ENCODE results near the gene KRT81.
A peak's percentile ranks its signal among the peaks of the same experiment; 100 is the strongest.

Gene KRT81

DNA sequence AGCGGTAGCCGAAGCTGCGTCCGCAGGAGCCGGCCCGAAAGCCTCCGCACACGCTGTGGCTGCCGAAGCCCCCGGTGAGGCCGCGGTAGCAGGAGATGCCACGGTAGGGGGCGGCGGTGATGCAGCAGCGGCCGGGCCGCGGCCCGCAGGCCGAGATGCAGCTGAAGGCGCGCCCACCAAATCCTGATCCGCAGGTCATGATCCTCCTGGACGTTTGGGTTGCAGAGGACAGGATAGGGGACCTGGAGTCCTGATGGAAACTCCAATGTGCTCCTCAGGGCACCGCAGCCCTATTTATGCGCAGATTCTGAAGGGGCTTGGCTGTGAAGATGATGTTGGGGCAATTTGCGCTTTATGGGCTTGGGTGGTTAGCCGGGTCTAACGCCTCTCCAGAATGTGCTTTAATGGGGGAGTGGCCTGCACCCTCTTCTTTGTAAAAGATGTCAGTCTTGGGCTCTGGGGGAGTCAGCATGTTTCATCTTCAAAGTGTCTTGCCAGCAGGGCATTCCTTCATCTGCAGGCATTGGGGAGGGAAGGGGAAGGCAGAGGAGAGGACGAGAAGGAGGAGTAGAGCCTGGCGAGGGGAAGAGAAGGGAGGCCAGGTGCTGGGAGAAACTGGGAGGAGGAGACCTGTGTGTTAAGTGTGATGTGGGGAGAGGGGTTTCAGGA lies at the start of gene KRT81:
TSS of gene KRT81 (minus strand) at position 268 of the 669 bp plus-strand sequence. CDS start at position 199, 69 bp downstream.
- DNase-seq (ENCODE audit: low spot score) = no peak

DNA sequence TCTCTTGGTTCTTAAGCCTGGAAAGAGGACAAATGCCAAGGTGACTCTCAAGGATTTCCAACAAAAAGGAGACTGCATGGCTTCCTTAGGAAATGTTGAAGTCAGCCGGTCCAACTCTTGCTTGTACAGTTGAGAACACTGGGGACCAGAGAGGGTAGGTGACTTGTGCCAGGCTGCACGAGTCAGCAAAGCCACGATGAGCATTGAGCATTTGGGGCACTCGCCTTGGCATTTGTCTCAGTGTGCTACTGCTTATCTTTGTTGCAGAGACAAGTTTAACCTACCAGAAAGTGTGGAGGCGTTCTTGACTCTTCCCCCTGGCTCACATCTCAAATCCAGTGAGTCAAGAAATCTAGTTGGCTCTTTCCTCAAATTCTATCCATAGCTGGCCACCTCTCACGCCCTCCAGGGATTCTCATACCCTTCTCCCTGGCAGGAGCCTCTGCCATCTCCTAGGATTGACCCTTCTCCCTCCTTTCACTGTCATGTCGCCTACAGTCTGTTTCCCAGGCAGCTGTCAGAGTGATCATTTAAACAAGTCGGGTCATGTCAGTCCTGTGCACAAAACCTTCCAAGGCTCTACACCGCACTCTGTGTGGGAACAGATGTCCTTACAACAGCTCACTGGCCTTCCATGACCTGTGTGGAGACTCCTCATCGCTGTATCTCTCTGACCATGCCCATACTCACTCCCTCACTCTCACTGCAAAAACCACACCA lies 47.1 kb upstream of the KRT81 start:
- DNase-seq (ENCODE audit: low spot score) = no peak

DNA sequence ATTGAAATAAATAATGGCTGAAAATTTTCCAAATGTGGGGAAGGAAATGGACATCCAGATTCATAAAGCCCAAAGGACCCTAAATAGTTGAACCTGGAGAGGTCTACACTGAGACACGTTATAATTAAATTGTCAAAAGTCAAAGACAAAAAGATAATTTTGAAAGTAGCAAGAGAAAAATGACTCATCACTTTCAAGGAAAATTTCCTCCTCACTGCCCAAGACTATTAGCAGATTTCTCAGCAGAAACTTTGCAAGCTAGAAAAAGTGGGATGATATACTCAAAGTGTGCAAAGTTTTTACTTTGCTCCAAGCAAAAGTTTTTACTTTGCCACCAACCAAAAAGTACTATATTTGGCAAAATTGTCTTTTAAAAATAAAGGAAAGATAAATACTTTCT lies 45.7 kb upstream of the KRT81 start:
- no peak for DNase-seq (ENCODE audit: low spot score)

DNA sequence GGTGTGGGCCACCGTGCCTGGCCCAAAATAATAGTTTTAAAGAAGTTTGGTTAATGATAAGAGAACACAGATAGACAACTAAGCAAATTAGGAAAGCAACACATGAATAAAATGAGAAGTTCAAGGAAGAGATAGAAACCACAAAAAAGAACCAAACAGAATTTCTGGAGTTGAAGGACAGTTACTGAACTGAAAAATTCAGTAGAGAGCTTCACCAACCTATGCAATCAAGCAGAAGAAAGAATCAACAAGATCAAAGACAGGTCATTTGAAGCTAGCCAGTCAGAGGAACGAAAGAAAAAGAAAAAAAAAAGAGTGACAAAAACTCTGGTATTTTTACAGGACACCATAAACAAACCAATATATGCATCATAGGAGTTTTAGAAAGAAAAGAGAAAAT lies 45.3 kb upstream of the KRT81 start:
- DNase-seq (ENCODE audit: low spot score) = no peak

DNA sequence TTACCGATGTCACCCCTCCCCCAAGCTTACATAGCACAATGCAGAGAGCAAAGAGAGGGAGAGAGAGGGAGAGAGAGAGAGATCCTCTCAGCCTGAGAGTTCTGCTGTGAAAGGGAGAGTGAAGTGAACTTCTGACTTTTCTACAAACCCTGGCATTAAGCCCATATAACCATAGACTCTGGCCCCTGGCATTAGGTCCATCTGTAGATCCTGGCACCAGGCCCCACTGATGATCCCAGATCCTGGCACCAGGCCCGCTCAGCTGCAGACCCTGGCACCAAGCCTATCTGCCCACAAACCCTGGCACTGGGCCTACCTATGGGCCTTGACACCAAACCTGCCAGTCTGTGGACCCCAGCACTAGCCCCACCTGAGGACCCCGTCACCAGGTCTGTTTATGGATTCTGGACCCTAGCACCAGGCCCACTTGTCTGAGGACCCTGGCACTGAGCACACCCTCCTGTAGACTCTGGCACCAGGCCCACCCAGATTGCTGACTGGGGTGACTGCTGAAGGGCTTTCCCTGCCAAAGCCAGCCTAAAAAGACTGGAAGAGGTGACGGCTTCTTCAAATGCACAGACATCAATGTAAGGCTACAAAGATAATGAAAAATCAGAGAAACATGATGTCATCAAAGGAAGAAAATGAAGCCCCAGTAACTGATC lies 44.4 kb upstream of the KRT81 start:
- no peak for DNase-seq (ENCODE audit: low spot score)

DNA sequence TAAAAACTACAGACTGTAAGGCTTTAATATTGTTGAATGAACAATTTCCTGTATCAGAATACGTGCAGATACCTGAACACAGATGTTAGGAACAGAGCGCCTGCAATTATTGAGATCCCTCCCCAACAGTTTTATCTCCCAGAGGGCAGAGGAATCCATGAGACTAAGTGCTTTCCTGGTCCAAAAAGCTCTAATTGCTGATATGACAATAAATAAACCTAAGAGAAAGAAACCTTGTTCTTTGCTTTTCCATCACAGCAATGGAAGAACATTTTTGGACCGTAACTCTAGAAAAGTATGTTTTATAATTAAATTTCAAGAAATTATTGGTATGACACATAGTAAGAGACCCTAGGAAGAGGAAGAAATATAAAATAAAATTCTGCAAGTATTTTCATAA lies 42.9 kb upstream of the KRT81 start:
- DNase-seq (ENCODE audit: low spot score) = no peak

DNA sequence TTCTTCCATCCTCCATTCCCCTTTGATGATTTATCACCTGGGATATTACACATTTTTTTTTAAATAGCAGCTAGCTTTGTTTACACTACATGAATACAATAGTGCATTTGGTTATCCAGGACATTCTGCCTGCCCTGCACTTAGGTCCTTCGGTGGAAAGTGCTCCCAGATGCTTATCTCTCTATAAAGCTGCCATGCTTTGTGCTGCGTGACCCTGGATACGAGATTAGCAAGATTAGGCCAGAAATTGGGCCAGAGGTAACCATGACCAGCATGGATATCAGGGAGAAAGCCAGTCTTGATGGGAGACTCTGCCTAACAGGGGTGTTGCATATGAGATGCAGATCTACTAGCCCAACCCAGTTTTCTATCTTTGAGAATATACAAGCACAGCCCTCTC lies 42.0 kb upstream of the KRT81 start:
- no peak for DNase-seq (ENCODE audit: low spot score)

DNA sequence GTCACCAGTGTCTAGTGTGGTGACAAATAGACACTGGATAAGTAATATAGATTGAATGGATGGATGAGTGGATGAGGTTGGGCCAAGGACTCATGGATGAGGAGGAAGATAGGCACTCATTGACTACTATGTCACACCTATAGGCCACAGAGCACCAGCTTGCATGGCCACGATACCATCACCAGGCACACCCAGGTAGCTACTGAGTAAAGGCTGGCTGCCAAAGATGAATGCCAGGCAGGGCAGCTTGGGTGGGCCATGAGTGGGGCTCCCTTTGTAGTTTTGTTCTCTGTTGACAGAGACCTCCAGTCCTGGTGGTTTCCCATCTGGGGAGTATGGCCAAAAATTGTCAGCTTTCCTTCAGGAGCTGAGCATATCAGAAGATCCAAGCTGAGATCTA lies 41.0 kb upstream of the KRT81 start:
- no peak for DNase-seq (ENCODE audit: low spot score)

DNA sequence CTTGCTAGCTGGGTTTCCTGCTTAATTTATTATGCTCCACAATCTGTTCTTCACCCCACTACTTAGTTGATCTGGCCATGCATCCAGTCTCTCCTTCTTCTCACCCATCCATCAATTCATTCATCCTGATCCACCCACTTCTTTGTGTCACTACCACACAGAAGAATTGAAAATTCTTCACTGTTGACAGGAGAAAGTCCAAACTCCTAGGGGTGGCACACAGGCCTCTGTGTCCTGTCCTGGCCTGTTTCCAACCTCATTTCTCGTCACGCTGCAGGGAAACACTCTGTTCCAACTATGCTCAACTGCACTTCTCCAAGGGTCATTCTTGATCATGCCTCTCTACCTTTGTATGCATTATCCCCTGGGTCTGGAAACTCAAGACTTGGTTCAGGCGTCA lies 40.5 kb upstream of the KRT81 start:
- no peak for DNase-seq (ENCODE audit: low spot score)

DNA sequence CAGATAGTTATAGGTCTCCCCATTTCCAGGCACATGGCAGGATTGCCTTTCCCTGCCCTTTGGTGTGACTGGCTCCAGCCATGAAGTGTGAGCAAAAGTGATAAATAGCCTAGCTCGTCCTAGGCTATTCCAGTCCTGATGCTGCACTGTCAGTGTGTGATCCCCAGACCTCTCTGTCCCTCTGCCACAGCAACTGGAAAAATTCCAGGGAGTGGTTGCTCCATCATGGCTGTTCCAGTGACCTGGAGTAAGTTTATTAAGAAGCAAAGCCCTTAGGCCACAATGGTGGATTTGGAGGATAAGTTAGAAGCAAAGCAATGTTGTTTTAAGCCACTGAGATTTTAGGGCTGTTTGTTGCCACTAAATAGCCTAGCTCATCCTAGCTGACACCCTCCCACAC lies 39.7 kb upstream of the KRT81 start:
- DNase-seq (ENCODE audit: low spot score) = no peak

DNA sequence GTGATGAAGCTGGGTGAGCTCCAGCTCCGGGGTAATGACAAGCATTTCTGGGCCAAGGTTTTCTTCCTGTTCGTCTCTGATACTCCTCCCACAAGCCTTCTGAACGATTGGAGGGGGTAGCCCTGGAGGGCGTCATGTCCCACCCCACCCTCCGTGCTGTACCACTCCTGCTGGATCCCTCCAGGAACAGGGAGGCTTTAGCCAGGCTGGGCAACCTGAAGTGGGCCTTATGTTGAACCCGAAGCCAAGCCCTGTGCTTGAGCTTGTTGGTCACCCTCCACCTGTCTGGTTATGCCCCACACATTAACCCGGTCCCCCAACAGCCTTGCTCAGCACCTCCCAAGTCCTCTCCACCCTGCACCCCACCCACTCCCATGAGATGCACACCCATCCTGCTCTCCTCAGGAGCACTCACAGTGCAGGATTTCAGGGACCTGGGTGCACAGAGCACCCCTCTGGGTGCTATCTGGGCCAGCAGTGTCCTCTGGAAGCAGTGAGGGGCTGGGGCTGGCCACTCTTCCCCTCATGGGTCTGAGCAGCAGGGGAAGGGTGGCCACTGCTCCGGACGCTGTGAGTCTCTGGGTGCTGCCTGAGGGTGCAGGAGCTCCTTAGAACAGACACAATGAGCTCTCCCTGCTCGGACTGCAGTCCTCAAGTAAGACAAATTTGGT lies 36.6 kb upstream of the KRT81 start:
- no peak for DNase-seq (ENCODE audit: low spot score)

DNA sequence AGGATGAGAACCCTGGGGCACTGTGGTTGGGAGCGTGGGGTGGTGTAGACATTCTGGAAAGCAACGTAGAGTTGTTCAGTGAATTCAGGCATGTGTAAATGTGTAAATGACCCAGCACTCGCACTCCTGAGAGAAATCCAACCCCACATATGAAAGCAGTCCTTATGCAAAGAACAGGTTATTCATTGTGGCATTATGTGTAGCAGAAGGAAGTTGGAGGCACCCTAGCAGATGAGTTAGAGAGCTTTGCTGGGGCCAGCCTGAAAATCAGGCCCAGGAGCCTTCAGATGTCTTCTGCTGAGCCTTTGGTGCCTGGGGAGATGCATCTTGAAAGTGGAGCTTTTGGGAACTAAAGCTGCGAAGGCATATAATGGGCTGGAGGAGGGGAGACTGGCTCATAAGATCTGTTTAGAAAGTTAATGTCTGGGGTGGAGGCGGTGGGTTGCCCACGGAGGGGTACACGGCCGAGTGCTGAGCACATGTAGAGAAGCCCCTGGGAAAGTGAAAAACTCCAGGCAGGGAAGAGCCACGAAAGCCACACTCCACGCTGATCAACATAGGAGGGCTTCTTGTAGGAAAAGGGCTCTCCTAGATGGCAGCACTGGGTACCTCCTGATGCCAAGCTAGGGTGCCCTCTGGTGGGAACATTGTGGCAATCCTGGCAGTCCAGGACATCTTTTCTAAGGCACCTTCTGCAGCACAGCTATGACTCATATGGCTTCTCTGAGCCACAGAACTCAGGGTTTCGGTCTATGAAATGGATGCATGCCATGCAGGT lies 35.9 kb upstream of the KRT81 start:
- no peak for DNase-seq (ENCODE audit: low spot score)

DNA sequence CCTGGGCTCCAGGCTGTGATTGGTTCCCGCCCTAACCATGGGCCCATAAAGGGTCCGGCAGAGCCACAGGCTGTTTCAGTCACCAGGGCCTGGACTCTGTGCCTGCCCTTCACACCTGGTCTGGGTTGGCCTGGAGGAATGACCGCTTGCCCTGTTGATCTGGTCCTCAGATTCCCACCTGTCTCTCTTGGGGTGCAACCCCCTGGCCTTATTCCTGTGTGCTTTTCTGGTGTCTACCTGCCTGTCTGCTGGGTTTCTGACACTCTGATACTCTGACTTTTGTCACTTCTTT lies 32.8 kb upstream of the KRT81 start:
- DNase-seq (ENCODE audit: low spot score) = no peak

DNA sequence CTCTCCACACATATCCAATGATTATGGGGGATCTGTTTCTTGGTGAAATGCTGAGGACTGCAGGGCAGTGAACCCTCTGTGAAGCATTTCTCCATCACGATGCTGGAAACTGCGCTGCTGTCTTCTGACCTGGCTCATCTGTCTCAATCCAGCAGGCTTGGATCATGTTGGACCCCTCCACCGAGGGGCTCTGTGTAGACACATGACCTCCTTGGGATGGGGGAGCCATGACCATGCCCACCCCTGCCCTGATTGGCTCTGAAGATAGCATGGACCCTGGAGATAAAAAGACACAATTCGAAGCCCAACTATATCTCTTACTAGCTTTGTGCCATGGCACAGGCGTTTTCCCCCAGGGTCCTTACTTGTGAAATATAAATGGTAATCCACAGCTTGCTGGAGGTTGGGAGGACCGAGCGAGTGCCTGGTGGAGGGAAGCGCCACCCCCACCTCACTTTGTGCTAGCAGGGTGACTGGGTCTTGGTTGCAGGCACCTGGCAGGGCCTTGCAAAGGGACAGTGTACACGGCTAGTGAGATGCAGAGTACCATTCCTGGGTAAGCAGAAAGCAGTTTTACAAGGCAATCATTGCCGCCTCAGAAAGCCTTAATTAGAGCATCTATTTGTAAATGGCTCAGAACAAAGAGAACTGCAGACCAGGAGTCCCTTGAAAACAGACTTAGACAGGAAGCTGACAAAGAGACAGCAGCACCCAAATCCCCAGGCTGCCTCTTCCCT lies 32.2 kb upstream of the KRT81 start:
- DNase-seq (ENCODE audit: low spot score) = no peak

DNA sequence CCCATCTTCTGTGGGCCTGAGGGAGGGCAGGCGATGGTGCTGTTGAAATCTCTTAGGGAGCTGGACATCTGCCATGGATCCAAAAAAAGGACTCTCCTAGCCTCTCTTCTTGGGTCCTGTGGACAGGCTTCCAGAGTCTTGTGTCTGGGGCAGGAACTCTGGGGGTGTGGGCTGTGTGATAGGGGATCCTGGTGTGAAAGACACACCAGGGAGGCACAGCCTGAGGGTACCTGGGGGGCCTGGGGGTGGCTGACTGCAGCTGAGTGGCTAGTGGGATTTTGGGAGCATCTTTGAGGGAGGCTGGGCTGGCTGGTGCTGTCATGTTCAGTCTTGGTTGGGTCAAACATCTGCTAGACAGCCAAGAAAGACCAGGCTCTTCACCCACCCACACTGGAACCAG lies 31.7 kb upstream of the KRT81 start:
- DNase-seq (ENCODE audit: low spot score) = no peak

DNA sequence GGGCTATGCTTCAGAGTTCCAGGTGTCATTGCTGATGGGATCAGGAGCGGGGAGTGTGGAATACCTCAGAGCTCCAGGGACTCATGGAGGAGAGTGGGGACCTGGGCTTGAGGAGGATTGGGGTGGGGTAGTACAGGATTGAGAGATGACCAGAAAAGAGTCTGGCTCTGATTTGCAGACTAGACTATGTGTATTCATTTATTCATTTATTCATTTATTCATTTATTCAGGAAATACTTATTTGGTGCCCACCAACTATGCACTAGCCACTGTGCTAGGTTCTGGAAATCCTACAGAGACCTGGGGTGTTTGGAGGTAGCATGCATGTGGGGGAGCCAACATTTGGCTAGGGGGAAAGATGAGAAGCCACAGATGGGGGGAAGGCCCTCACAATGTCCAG lies 30.7 kb upstream of the KRT81 start:
- DNase-seq (ENCODE audit: low spot score) = no peak

DNA sequence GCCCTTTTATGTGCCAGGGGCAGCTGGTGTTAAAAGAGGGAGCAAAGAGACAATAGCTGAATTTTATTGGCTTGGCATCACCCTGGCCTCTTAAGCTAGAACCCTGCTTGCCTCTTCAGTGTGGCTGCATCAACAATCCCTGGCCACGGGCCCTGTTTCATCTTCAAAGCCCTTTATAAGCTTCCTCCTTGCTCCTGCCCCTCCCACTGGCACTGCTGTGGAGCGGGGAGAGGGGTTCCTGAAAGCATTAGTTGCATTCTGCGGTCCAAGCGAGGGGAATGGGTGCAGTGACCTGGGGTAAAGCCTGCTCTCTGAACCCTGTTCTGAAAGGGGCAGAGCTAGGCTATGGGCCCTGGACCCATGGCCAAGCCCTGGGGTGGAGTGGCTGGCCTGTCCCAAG lies 30.1 kb upstream of the KRT81 start:
- no peak for DNase-seq (ENCODE audit: low spot score)

DNA sequence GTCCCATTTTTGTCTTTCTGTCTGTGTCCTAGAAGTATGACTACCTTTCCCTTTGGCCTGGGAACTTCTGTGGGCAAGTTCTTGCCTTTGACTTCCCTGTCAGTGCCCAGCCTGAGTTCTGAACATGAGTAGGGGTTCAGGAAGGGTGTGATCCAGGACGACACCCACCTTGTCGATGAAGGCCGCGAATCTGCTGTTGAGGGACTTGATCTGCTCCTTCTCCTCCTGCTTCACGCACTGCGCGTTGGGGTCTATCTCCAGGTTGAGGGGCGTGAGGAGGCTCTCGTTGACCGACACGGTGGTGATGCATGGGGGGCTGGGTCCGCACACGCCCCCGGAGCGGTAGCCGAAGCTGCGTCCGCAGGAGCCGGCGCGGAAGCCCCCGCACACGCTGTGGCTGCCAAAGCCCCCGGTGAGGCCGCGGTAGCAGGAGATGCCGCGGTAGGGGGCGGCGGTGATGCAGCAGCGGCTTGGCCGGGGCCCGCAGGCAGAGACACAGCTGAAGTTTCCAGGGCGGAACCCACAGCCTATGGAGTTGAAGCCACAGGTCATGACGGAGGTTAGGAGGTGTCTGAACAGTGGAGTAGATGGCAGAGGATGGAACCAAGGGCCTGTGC lies 29.6 kb upstream of the KRT81 start, which contains the start of gene KRT83:
TSS of gene KRT83 (minus strand) at position 615 of the 617 bp plus-strand sequence. CDS start at position 552, 63 bp downstream.
- DNase-seq (ENCODE audit: low spot score) = no peak

DNA sequence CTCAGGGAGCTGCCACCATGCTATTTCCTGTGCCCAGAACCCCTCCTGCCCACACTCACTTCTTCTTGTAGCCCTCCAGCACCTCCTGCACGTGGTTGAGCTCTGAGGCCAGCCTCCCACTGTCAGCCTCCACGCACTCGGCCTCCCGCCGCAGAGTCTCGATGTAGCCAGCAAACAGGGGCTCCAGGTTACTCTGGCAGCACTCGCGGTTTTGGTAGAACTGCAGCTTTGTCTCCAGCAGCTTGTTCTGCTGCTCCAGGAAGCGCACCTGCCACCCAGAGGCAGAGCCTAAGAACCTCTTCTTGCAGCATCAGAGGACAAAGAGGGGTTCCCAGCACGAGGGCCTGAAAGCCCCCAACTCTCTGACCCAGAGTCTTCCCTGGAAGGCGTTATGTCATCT lies 27.8 kb upstream of the KRT81 start:
- peak; percentile 58 for DNase-seq (ENCODE audit: low spot score)

DNA sequence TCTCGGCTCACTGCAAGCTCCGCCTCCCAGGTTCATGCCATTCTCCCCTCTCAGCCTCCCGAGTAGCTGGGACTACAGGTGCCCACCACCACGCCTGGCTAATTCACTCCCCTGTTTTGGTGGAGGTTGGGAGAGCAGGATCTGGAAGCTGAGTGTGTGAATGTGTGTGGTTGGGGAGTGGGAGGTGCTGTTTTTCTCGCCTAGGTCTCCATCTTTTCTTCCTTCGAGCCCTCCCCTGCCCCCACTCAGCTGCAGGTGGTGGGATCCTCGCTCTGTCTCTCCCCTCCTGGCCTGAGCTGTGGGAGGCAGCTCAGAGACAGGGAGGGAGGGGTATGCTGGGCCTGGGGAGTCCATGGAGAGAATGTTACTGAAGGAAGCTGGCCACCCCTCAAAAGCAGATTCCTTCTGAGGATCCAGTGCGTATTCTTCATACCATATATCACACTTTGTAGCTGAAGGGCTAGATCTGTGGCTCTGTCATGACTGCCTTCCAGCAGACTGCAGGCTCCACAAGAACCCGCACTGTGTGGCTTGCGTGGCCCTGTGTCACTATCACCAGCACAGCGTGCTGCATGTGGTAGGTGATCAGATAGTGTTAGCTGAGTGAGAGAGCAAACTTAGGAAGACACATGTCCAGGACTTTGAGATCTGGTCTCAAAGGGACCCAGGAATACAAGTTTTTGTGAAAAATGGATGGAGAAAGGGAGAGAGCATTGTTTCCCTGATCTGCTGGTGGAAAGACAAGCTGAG lies 27.1 kb upstream of the KRT81 start:
- DNase-seq (ENCODE audit: low spot score) = peak; percentile 11

Data from left forelimb (tissue), 1 donor.